HG02943 (cell line): ENCODE data around the gene GTF2H4.

Experiments used
- ATAC-seq: cut with Tn5 transposase; IDR thresholded peaks from one replicate; pipeline ENCODE4 v1.9.1; 2021; ENCODE audit warnings: mild to moderate bottlenecking, low read depth, moderate library complexity; ENCODE audit not compliant: unreplicated experiment

The GTF2H4 gene

GRCh38 chr6:30882204-30882758 lies 25.7 kb upstream of the GTF2H4 start:
- ATAC-seq, result no peak

- no peak for ATAC-seq
These were observed 25.0 kb upstream of the GTF2H4 start for GRCh38 chr6:30882759-30883684.

- no peak for ATAC-seq
These were observed 24.1 kb upstream of the GTF2H4 start, which contains the start of gene DDR1 for GRCh38 chr6:30883685-30884520. Gene DDR1 (plus strand): TSS chr6:30884519. CDS start chr6:30888730, 4,211 bp downstream.

GRCh38 chr6:30884521-30885480 lies 23.2 kb upstream of the GTF2H4 start:
- ATAC-seq, result no peak

- no peak for ATAC-seq
These were observed 22.5 kb upstream of the GTF2H4 start for GRCh38 chr6:30885481-30885998.

- no peak for ATAC-seq
These were observed 21.8 kb upstream of the GTF2H4 start for GRCh38 chr6:30885999-30886896.

GRCh38 chr6:30886897-30887255 lies 21.1 kb upstream of the GTF2H4 start:
- ATAC-seq, result no peak

GRCh38 chr6:30887901-30888815 lies 19.8 kb upstream of the GTF2H4 start:
- no peak for ATAC-seq

GRCh38 chr6:30888816-30889495 lies 19.1 kb upstream of the GTF2H4 start:
- no peak for ATAC-seq

GRCh38 chr6:30889496-30889885 lies 18.5 kb upstream of the GTF2H4 start:
- ATAC-seq, result no peak

- ATAC-seq, result no peak
These were observed 17.9 kb upstream of the GTF2H4 start for GRCh38 chr6:30889921-30890645.

- no peak for ATAC-seq
These were observed 17.2 kb upstream of the GTF2H4 start for GRCh38 chr6:30890646-30891449.

GRCh38 chr6:30891450-30891723 lies 16.6 kb upstream of the GTF2H4 start:
- ATAC-seq, result no peak

- no peak for ATAC-seq
These were observed 16.0 kb upstream of the GTF2H4 start for GRCh38 chr6:30891816-30892538.

- no peak for ATAC-seq
These were observed 14.9 kb upstream of the GTF2H4 start for GRCh38 chr6:30893001-30893591.
